Measurements from ENCODE around the gene DOHH.

Gene DOHH

GRCh38 chr19:3506384-3507340 is 6.2 kb upstream of the DOHH start:
- H3K36me3 ChIP-seq (ENCODE audit: control insufficient read depth in 1 of 2, insufficient read depth in 2 of 2, low read depth in 1 of 2, low read length in 2 of 2): peaks cover 19 to 30% of the 10 kb centered on the region in 2 experiments
- H2AK5ac ChIP-seq (ENCODE audit: low read length, severe bottlenecking): no peak overlapping the region
- H3K4me2 ChIP-seq (ENCODE audit: low read length, poor library complexity, severe bottlenecking): peak overlapping the region; percentile 87
- peak overlapping the region; percentile 58 for H2BK5ac ChIP-seq (ENCODE audit: low read depth, low read length, poor library complexity, severe bottlenecking)
- no peaks in the 10 kb centered on the region for H3K27me3 ChIP-seq (ENCODE audit: control insufficient read depth in 1 of 2, insufficient read depth in 1 of 2, low read length in 2 of 2)
- peak overlapping the region; percentile 80 for H2BK120ac ChIP-seq (ENCODE audit: low read depth, low read length)
- H2BK15ac ChIP-seq (ENCODE audit: low read depth, poor library complexity, severe bottlenecking): peak overlapping the region; percentile 97
- H4K8ac ChIP-seq (ENCODE audit: low read length): peak overlapping the region; percentile 43
- peak overlapping the region; percentile 52 to 96 for H3K4ac ChIP-seq (ENCODE audit: low read depth in 1 of 2, low read length in 2 of 2)
- H3K79me1 ChIP-seq (replicated peaks; ENCODE audit: low read length, poor library complexity, severe bottlenecking): peaks cover 3% of the 10 kb centered on the region
- peak overlapping the region in 1 of 2 experiments; percentile 67 for H2BK12ac ChIP-seq (ENCODE audit: low read length in 2 of 2)
- peak overlapping the region; percentile 81 for H3K18ac ChIP-seq (ENCODE audit: low read depth in 1 of 2, low read length in 2 of 2)
- under 1% methylated on average over 52 of the region's 69 CpGs for WGBS
- peak overlapping the region; percentile 50 to 90 for H3K14ac ChIP-seq (ENCODE audit: low read length in 2 of 2)
- DNase-seq: peak; percentile 38
- H3K23ac ChIP-seq (ENCODE audit: low read length in 2 of 2): peak overlapping the region in 1 of 2 experiments; percentile 61
- H3K4me1 ChIP-seq (ENCODE audit: control insufficient read depth, insufficient read depth, low read depth, low read length): peaks cover 38% of the 10 kb centered on the region
- H3K9ac ChIP-seq (ENCODE audit: low read length): peak overlapping the region; percentile 91
- peak overlapping the region; percentile 78 for H4K91ac ChIP-seq (ENCODE audit: low read length)
- peak overlapping the region; percentile 24 for H3K27ac ChIP-seq (ENCODE audit: low read length, poor library complexity, severe bottlenecking)
- H3K9me3 ChIP-seq (ENCODE audit: control insufficient read depth, low read length): no peaks in the 10 kb centered on the region
- no peak overlapping the region for H2AFZ ChIP-seq (ENCODE audit: low read depth, low read length)
- peak overlapping the region; percentile 92 to 96 for H3K4me3 ChIP-seq (ENCODE audit: insufficient read depth in 1 of 2, low read depth in 1 of 2, low read length in 2 of 2)

- peaks cover 19 to 21% of the 10 kb centered on the region in 2 experiments for H3K36me3 ChIP-seq (ENCODE audit: control insufficient read depth in 1 of 2, insufficient read depth in 2 of 2, low read depth in 1 of 2, low read length in 2 of 2)
- WGBS: 10% methylated on average over 43 of the region's 79 CpGs
- H2BK120ac ChIP-seq (ENCODE audit: low read depth, low read length): peak within 1 kb of the TSS; percentile 80
- peak within 1 kb of the TSS; percentile 50 to 96 for H3K14ac ChIP-seq (ENCODE audit: low read length in 2 of 2)
- H3K4me3 ChIP-seq (ENCODE audit: insufficient read depth in 1 of 2, low read depth in 1 of 2, low read length in 2 of 2): peak within 1 kb of the TSS; percentile 96
- no peaks in the 10 kb centered on the region for H3K9me3 ChIP-seq (ENCODE audit: control insufficient read depth, low read length)
- H2BK15ac ChIP-seq (ENCODE audit: low read depth, poor library complexity, severe bottlenecking): peak within 1 kb of the TSS; percentile 97
- H3K4me1 ChIP-seq (ENCODE audit: control insufficient read depth, insufficient read depth, low read depth, low read length): peaks cover 35% of the 10 kb centered on the region
- peak within 1 kb of the TSS; percentile 88 for H4K8ac ChIP-seq (ENCODE audit: low read length)
- H3K79me1 ChIP-seq (replicated peaks; ENCODE audit: low read length, poor library complexity, severe bottlenecking): peaks cover 3% of the 10 kb centered on the region
- H4K91ac ChIP-seq (ENCODE audit: low read length): peak within 1 kb of the TSS; percentile 94
- H3K4ac ChIP-seq (ENCODE audit: low read depth in 1 of 2, low read length in 2 of 2): peak within 1 kb of the TSS; percentile 62 to 96
- H3K27ac ChIP-seq (ENCODE audit: low read length, poor library complexity, severe bottlenecking): peak within 1 kb of the TSS; percentile 67
- peak within 1 kb of the TSS in 1 of 2 experiments; percentile 75 for H2BK12ac ChIP-seq (ENCODE audit: low read length in 2 of 2)
- peak within 1 kb of the TSS; percentile 97 for H3K9ac ChIP-seq (ENCODE audit: low read length)
- H3K23ac ChIP-seq (ENCODE audit: low read length in 2 of 2): peak within 1 kb of the TSS in 1 of 2 experiments; percentile 61
- H2AK5ac ChIP-seq (ENCODE audit: low read length, severe bottlenecking): no peak within 1 kb of the TSS
- peak; percentile 98 for DNase-seq
- H3K4me2 ChIP-seq (ENCODE audit: low read length, poor library complexity, severe bottlenecking): peak within 1 kb of the TSS; percentile 87
- H2AFZ ChIP-seq (ENCODE audit: low read depth, low read length): peak within 1 kb of the TSS; percentile 97
- H3K18ac ChIP-seq (ENCODE audit: low read depth in 1 of 2, low read length in 2 of 2): peak within 1 kb of the TSS; percentile 81 to 99
- peak within 1 kb of the TSS; percentile 58 for H2BK5ac ChIP-seq (ENCODE audit: low read depth, low read length, poor library complexity, severe bottlenecking)
- H3K27me3 ChIP-seq (ENCODE audit: control insufficient read depth in 1 of 2, insufficient read depth in 1 of 2, low read length in 2 of 2): no peaks in the 10 kb centered on the region
Measured at GRCh38 chr19:3505598-3506383, 5.3 kb upstream of the DOHH start, which contains the start of gene FZR1. FZR1 (plus strand) TSS chr19:3506311; CDS start chr19:3522990, 16,679 bp downstream.

- Histone ChIP-seq H3K4me3 (ENCODE audit: insufficient read depth in 1 of 2, low read depth in 1 of 2, low read length in 2 of 2) (peak overlapping the region in 1 of 2 experiments; percentile 96), H2AK5ac (ENCODE audit: low read length, severe bottlenecking) (peak overlapping the region; percentile 52)
- 91% methylated on average over 5 of the region's 5 CpGs for WGBS
Measured at GRCh38 chr19:3504735-3505134, 4.3 kb upstream of the DOHH start.

More at GRCh38 chr19:3504735-3505134, 4.3 kb upstream of the DOHH start:
- Histone ChIP-seq H3K9ac (ENCODE audit: low read length) (no peak overlapping the region), H2BK15ac (ENCODE audit: low read depth, poor library complexity, severe bottlenecking) (no peak overlapping the region), H4K8ac (ENCODE audit: low read length) (no peak overlapping the region), H2BK120ac (ENCODE audit: low read depth, low read length) (no peak overlapping the region), H4K91ac (ENCODE audit: low read length) (no peak overlapping the region), H3K9me3 (ENCODE audit: control insufficient read depth, low read length) (no peaks in the 10 kb centered on the region), H3K4me1 (ENCODE audit: control insufficient read depth, insufficient read depth, low read depth, low read length) (peaks cover 32% of the 10 kb centered on the region), H3K18ac (ENCODE audit: low read depth in 1 of 2, low read length in 2 of 2) (no peak overlapping the region), H3K79me1 (replicated peaks; ENCODE audit: low read length, poor library complexity, severe bottlenecking) (peaks cover 3% of the 10 kb centered on the region), H2BK5ac (ENCODE audit: low read depth, low read length, poor library complexity, severe bottlenecking) (no peak overlapping the region), H3K27ac (ENCODE audit: low read length, poor library complexity, severe bottlenecking) (no peak overlapping the region), H3K4ac (ENCODE audit: low read depth in 1 of 2, low read length in 2 of 2) (no peak overlapping the region), H2AFZ (ENCODE audit: low read depth, low read length) (no peak overlapping the region), H3K27me3 (ENCODE audit: control insufficient read depth in 1 of 2, insufficient read depth in 1 of 2, low read length in 2 of 2) (no peaks in the 10 kb centered on the region), H3K36me3 (ENCODE audit: control insufficient read depth in 1 of 2, insufficient read depth in 2 of 2, low read depth in 1 of 2, low read length in 2 of 2) (peaks cover 10% of the 10 kb centered on the region in 2 experiments), H3K14ac (ENCODE audit: low read length in 2 of 2) (no peak overlapping the region), H3K4me2 (ENCODE audit: low read length, poor library complexity, severe bottlenecking) (no peak overlapping the region), H2BK12ac (ENCODE audit: low read length in 2 of 2) (peak overlapping the region in 1 of 2 experiments; percentile 80), H3K23ac (ENCODE audit: low read length in 2 of 2) (no peak overlapping the region)
- DNase-seq: peak; percentile 68

Data from mesenchymal stem cell (in vitro differentiated cells and primary cell).